ENCODE measurements around the gene B3GNT5.

Gene B3GNT5

GRCh38 chr3:183306798-183307671, 54.0 kb downstream of the B3GNT5 start:
- H2AFZ ChIP-seq (ENCODE audit: low read length) = no peak overlapping the region
- no peak overlapping the region for H3K4me3 ChIP-seq (ENCODE audit: low read length, poor library complexity, severe bottlenecking)
- no peak overlapping the region for H3K4me2 ChIP-seq (ENCODE audit: low read depth, low read length, poor library complexity, severe bottlenecking)
- peaks cover 4% of the 10 kb centered on the region; the same call in 1 of the 2 replicates for H3K36me3 ChIP-seq (ENCODE audit: insufficient read depth, low read length)
- H3F3A ChIP-seq (ENCODE audit: low read depth) = no peaks in the 10 kb centered on the region
- no peak overlapping the region for H3K9ac ChIP-seq (ENCODE audit: low read depth, low read length, poor library complexity, severe bottlenecking)
- H3K4me1 ChIP-seq (ENCODE audit: insufficient read depth, low read length, poor library complexity, severe bottlenecking) = no peaks in the 10 kb centered on the region
- TF ChIP-seq EZH2phosphoT487 (IDR thresholded peaks at IDR 0.05; ENCODE audit: borderline replicate concordance) = no peak
- TF ChIP-seq CTCF (conservative IDR thresholded peaks at IDR 0.05; ENCODE audit: low read length) = no peak
- no peaks in the 10 kb centered on the region for H3K79me2 ChIP-seq (ENCODE audit: insufficient read depth, low read length)
- no peaks in the 10 kb centered on the region for H4K20me1 ChIP-seq (ENCODE audit: insufficient read depth, low read length, poor library complexity, severe bottlenecking)
- H3K27me3 ChIP-seq (ENCODE audit: insufficient read depth, low read length, poor library complexity, severe bottlenecking) = no peaks in the 10 kb centered on the region
- H3K9me3 ChIP-seq (ENCODE audit: insufficient read depth, low read depth, low read length) = no peaks in the 10 kb centered on the region
- no peaks in the 10 kb centered on the region for H3K9me2 ChIP-seq (replicated peaks; ENCODE audit: low read depth, low read length)

- Histone ChIP-seq H2AFZ (ENCODE audit: low read length) (no peak overlapping the region), H3K4me3 (ENCODE audit: low read length, poor library complexity, severe bottlenecking) (no peak overlapping the region), H3K9me2 (replicated peaks; ENCODE audit: low read depth, low read length) (no peaks in the 10 kb centered on the region), H3K9ac (ENCODE audit: low read depth, low read length, poor library complexity, severe bottlenecking) (no peak overlapping the region), H3K36me3 (ENCODE audit: insufficient read depth, low read length) (peaks cover 4% of the 10 kb centered on the region; the same call in 1 of the 2 replicates), H3F3A (ENCODE audit: low read depth) (no peaks in the 10 kb centered on the region), H3K79me2 (ENCODE audit: insufficient read depth, low read length) (no peaks in the 10 kb centered on the region), H3K4me2 (ENCODE audit: low read depth, low read length, poor library complexity, severe bottlenecking) (no peak overlapping the region), H3K27me3 (ENCODE audit: insufficient read depth, low read length, poor library complexity, severe bottlenecking) (no peaks in the 10 kb centered on the region), H3K9me3 (ENCODE audit: insufficient read depth, low read depth, low read length) (no peaks in the 10 kb centered on the region), H4K20me1 (ENCODE audit: insufficient read depth, low read length, poor library complexity, severe bottlenecking) (no peaks in the 10 kb centered on the region), H3K4me1 (ENCODE audit: insufficient read depth, low read length, poor library complexity, severe bottlenecking) (no peaks in the 10 kb centered on the region)
- TF ChIP-seq CTCF (conservative IDR thresholded peaks at IDR 0.05; ENCODE audit: low read length) (no peak), EZH2phosphoT487 (IDR thresholded peaks at IDR 0.05; ENCODE audit: borderline replicate concordance) (no peak)
Measured at GRCh38 chr3:183307749-183308148, 54.7 kb downstream of the B3GNT5 start.

- Histone ChIP-seq H3K79me2 (ENCODE audit: insufficient read depth, low read length) (no peaks in the 10 kb centered on the region), H3K27me3 (ENCODE audit: insufficient read depth, low read length, poor library complexity, severe bottlenecking) (no peaks in the 10 kb centered on the region), H3K36me3 (ENCODE audit: insufficient read depth, low read length) (peaks cover 4% of the 10 kb centered on the region; the same call in 1 of the 2 replicates), H3K9me3 (ENCODE audit: insufficient read depth, low read depth, low read length) (no peaks in the 10 kb centered on the region), H2AFZ (ENCODE audit: low read length) (no peak overlapping the region), H3K9me2 (replicated peaks; ENCODE audit: low read depth, low read length) (no peaks in the 10 kb centered on the region), H3K9ac (ENCODE audit: low read depth, low read length, poor library complexity, severe bottlenecking) (no peak overlapping the region), H3K4me3 (ENCODE audit: low read length, poor library complexity, severe bottlenecking) (no peak overlapping the region), H3F3A (ENCODE audit: low read depth) (no peaks in the 10 kb centered on the region), H4K20me1 (ENCODE audit: insufficient read depth, low read length, poor library complexity, severe bottlenecking) (no peaks in the 10 kb centered on the region), H3K4me2 (ENCODE audit: low read depth, low read length, poor library complexity, severe bottlenecking) (no peak overlapping the region), H3K4me1 (ENCODE audit: insufficient read depth, low read length, poor library complexity, severe bottlenecking) (no peaks in the 10 kb centered on the region)
- TF ChIP-seq CTCF (conservative IDR thresholded peaks at IDR 0.05; ENCODE audit: low read length) = no peak
- no peak for TF ChIP-seq EZH2phosphoT487 (IDR thresholded peaks at IDR 0.05; ENCODE audit: borderline replicate concordance)
Measured at GRCh38 chr3:183308751-183309150, 55.7 kb downstream of the B3GNT5 start.
